OCI-LY1 (cell line): ENCODE results near the gene RIPOR2.

Source experiments
- H2AFZ ChIP-seq: fragments of 200-600 bp; sonication (generic), shearing (Covaris generic); 2 replicates; pipeline ENCODE4 v1.6.0; 2014; ENCODE audit warnings: antibody characterized with exemption, mild to moderate bottlenecking, low read length
- H3F3A ChIP-seq: fragments of 200-600 bp; sonication (generic), shearing (Covaris generic); 2 replicates; pipeline ENCODE4 v1.6.0; 2014; ENCODE audit warnings: mild to moderate bottlenecking, antibody characterized with exemption, low read length, moderate library complexity; ENCODE audit not compliant: insufficient read depth
- H3K27ac ChIP-seq: fragments of 200-600 bp; sonication (generic); 2 replicates; pipeline ENCODE4 v1.5.1; 2014; ENCODE audit warnings: low read length, mixed run types, mild to moderate bottlenecking, low read depth; ENCODE audit not compliant: poor library complexity, severe bottlenecking
- H3K27me3 ChIP-seq: fragments of 200-600 bp; sonication (generic); 2 replicates; pipeline ENCODE4 v1.6.0; 2014; ENCODE audit warnings: antibody characterized with exemption, mild to moderate bottlenecking, low read length, moderate library complexity; ENCODE audit not compliant: insufficient read depth
- H3K36me3 ChIP-seq: fragments of 200-600 bp; sonication (generic); 2 replicates; pipeline ENCODE4 v1.6.1; 2014; ENCODE audit warnings: mild to moderate bottlenecking, antibody characterized with exemption, low read length, moderate library complexity, mixed read lengths; ENCODE audit not compliant: insufficient read depth
- H3K4me1 ChIP-seq: fragments of 200-600 bp; sonication (generic); 2 replicates; pipeline ENCODE4 v1.5.1; 2014; ENCODE audit warnings: mild to moderate bottlenecking, low read length, moderate library complexity; ENCODE audit not compliant: insufficient read depth, severe bottlenecking
- H3K4me2 ChIP-seq: fragments of 200-600 bp; sonication (generic), shearing (Covaris generic); 2 replicates; pipeline ENCODE4 v1.6.1; 2014; ENCODE audit warnings: low read length
- H3K4me3 ChIP-seq: fragments of 200-600 bp; sonication (generic); 2 replicates; pipeline ENCODE4 v1.5.1; 2014; ENCODE audit warnings: low read length, low read depth, mild to moderate bottlenecking, mixed read lengths; ENCODE audit not compliant: poor library complexity, severe bottlenecking
- H3K79me2 ChIP-seq: fragments of 200-600 bp; shearing (Covaris generic); 2 replicates; pipeline ENCODE4 v1.6.1; 2016; ENCODE audit warnings: mixed run types, low read length, mixed read lengths; ENCODE audit not compliant: insufficient read depth
- H3K9ac ChIP-seq: fragments of 200-600 bp; sonication (generic), shearing (Covaris generic); 2 replicates; pipeline ENCODE4 v1.6.1; 2014; ENCODE audit warnings: mild to moderate bottlenecking, low read length, mixed read lengths
- H3K9me2 ChIP-seq: fragments of 200-600 bp; sonication (generic), shearing (Covaris generic); 2 replicates; pipeline ENCODE4 v1.6.1; 2014; ENCODE audit warnings: low read depth, mild to moderate bottlenecking, low read length, mixed read lengths
- H3K9me3 ChIP-seq: fragments of 200-600 bp; shearing (Covaris generic); 2 replicates; pipeline ENCODE4 v1.6.1; 2014; ENCODE audit warnings: low read length, mixed read lengths
- H4K20me1 ChIP-seq: fragments of 200-600 bp; sonication (generic), shearing (Covaris generic); 2 replicates; pipeline ENCODE4 v1.6.0; 2016; ENCODE audit warnings: mild to moderate bottlenecking, low read length; ENCODE audit not compliant: insufficient read depth
- CTCF ChIP-seq: fragments of 200-600 bp; sonication (generic), shearing (Covaris generic); IDR thresholded peaks from 2 replicates; pipeline ENCODE4 v1.5.1; 2017; ENCODE audit warnings: mild to moderate bottlenecking, antibody characterized with exemption, low read length, moderate library complexity, mixed read lengths
- EZH2 ChIP-seq: fragments of 200-600 bp; sonication (generic), shearing (Covaris generic); IDR thresholded peaks from 2 replicates; pipeline ENCODE4 v1.8.0; 2017; ENCODE audit warnings: borderline replicate concordance, mixed run types, mild to moderate bottlenecking, antibody characterized with exemption, low read length, moderate library complexity, mixed read lengths

Gene RIPOR2

GRCh38 chr6:24943774-24944173 is 8.0 kb upstream of the RIPOR2 start:
- Histone ChIP-seq H3K9me3 (peaks cover 9% of the 10 kb centered on the region), H3K4me3 (no peak overlapping the region), H3K4me1 (peaks cover 31% of the 10 kb centered on the region), H3K36me3 (peaks cover 26% of the 10 kb centered on the region), H3K79me2 (no peaks in the 10 kb centered on the region), H3K4me2 (no peak overlapping the region), H3F3A (no peaks in the 10 kb centered on the region; the same call in 1 of the 2 replicates), H4K20me1 (no peaks in the 10 kb centered on the region), H3K9me2 (no peaks in the 10 kb centered on the region), H3K27ac (no peak overlapping the region), H3K9ac (no peak overlapping the region), H3K27me3 (no peaks in the 10 kb centered on the region), H2AFZ (no peak overlapping the region)
- TF ChIP-seq CTCF (no peak), EZH2 (no peak)

GRCh38 chr6:24940311-24940917 is 4.7 kb upstream of the RIPOR2 start:
- TF ChIP-seq CTCF = no peak
- TF ChIP-seq EZH2 = no peak
- Histone ChIP-seq H4K20me1 (no peaks in the 10 kb centered on the region), H3K4me2 (peak overlapping the region; percentile 11; the same call in 1 of the 2 replicates), H3K27me3 (no peaks in the 10 kb centered on the region), H3K4me3 (no peak overlapping the region), H3K9me3 (peaks cover 9% of the 10 kb centered on the region), H3K9ac (no peak overlapping the region), H2AFZ (no peak overlapping the region), H3K36me3 (peaks cover 14% of the 10 kb centered on the region; the same call in 1 of the 2 replicates), H3F3A (no peaks in the 10 kb centered on the region), H3K4me1 (peaks cover 48% of the 10 kb centered on the region), H3K27ac (peak overlapping the region; percentile 52), H3K79me2 (no peaks in the 10 kb centered on the region), H3K9me2 (no peaks in the 10 kb centered on the region)

- no peak overlapping the region for H2AFZ ChIP-seq
- no peaks in the 10 kb centered on the region for H4K20me1 ChIP-seq
- H3F3A ChIP-seq = no peaks in the 10 kb centered on the region
- H3K9me3 ChIP-seq = no peaks in the 10 kb centered on the region
- no peaks in the 10 kb centered on the region for H3K27me3 ChIP-seq
- H3K36me3 ChIP-seq = no peaks in the 10 kb centered on the region
- H3K4me2 ChIP-seq = peak overlapping the region; percentile 76
- H3K9ac ChIP-seq = peak overlapping the region; percentile 6; the same call in 1 of the 2 replicates
- TF ChIP-seq CTCF (no peak), EZH2 (no peak)
- H3K4me1 ChIP-seq = peaks cover 85% of the 10 kb centered on the region
- no peaks in the 10 kb centered on the region for H3K9me2 ChIP-seq
- no peaks in the 10 kb centered on the region for H3K79me2 ChIP-seq
- peak overlapping the region; percentile 13 for H3K4me3 ChIP-seq
- peak overlapping the region; percentile 89 for H3K27ac ChIP-seq
Observed at GRCh38 chr6:24936641-24937317, 1.0 kb upstream of the RIPOR2 start.
